ENCODE results near the gene TPR. TPM values are rescaled to one million over a fixed set of nuclear protein-coding genes. Genes with fewer than 3 reads are reported as not detected.

TPR gene
- total and polyA plus RNA-seq, 2 of the 8 experiments (the other 6 are each of a cell fraction or from before 2014, with no cell fraction given): 57.1 to 102 TPM

GRCh38 chr1:186409091-186409490 lies 34.0 kb upstream of the TPR start (continued):
- no peak for TF ChIP-seq CHD7 (IDR thresholded peaks at IDR 0.05; ENCODE audit: insufficient replicate concordance, low read length)
- TF ChIP-seq BCL11A (IDR thresholded peaks at IDR 0.05; ENCODE audit: low read depth in 2 of 2, low read length in 2 of 2): no peak
- no peak for TF ChIP-seq HDAC2 (IDR thresholded peaks at IDR 0.05; ENCODE audit: borderline replicate concordance in 1 of 2, low read depth in 2 of 2, low read length in 2 of 2)
